ENCODE data around the gene PBLD.

GRCh38 chr10:68302503-68302823 lies 30.3 kb downstream of the PBLD start:
- peak in 1 of 7 experiments; percentile 0 for TF ChIP-seq CTCF (IDR thresholded peaks at IDR 0.05)
- no peak for TF ChIP-seq POLR2A (IDR thresholded peaks at IDR 0.05)

All from body of pancreas (tissue), 4 donors.